GM12872 (cell line): ENCODE data around the gene C11orf24.
A peak's percentile ranks its signal among the peaks of the same experiment; 100 is the strongest.

Source experiments
- TF ChIP-seq, protein P1 (sequence below): IDR thresholded peaks from 3 replicates; pipeline ENCODE4 v1.5.1; 2011; ENCODE audit warnings: low read depth, mild to moderate bottlenecking, low read length, moderate library complexity; ENCODE audit not compliant: insufficient read depth

The C11orf24 gene

DNA sequence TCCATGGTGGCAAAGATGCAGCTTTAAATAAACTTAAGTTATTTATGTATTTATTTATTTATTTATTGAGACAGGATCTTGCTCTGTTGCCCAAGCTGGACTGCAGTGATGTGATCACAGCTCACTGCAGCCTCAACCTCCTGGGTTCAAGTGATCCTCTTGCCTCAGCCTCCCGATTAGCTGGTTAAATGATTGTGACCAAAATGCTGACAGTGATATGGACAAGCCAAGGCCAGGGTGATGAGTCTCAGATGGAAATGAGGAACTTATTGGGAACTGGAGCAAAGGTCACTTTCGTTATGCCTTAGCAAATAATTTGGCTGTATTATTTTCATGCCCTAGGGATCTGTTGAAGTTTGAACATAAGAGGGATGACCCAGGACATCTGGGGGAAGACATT lies 31.3 kb upstream of the C11orf24 start:
- TF ChIP-seq, protein P1, sequence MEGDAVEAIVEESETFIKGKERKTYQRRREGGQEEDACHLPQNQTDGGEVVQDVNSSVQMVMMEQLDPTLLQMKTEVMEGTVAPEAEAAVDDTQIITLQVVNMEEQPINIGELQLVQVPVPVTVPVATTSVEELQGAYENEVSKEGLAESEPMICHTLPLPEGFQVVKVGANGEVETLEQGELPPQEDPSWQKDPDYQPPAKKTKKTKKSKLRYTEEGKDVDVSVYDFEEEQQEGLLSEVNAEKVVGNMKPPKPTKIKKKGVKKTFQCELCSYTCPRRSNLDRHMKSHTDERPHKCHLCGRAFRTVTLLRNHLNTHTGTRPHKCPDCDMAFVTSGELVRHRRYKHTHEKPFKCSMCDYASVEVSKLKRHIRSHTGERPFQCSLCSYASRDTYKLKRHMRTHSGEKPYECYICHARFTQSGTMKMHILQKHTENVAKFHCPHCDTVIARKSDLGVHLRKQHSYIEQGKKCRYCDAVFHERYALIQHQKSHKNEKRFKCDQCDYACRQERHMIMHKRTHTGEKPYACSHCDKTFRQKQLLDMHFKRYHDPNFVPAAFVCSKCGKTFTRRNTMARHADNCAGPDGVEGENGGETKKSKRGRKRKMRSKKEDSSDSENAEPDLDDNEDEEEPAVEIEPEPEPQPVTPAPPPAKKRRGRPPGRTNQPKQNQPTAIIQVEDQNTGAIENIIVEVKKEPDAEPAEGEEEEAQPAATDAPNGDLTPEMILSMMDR = no peak

DNA sequence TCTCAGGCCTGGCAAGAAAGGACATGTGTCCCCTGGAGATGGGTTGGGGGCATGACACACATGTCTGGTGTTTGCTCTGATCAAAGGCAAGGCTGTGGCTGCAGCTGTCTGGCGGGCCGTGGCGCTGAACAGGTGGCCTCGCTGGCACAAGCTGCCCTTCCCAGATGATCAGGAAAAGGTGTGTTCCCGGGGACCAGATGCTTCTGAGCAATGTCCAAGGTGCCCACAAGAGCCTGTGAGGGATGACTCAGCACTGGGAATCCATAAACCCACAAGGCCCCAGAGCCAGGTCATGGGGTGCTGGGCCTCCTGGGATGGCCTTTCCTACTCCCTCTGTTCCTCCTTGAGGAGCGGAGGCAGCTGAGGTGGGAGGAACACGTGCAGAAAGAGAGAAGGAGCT lies 30.9 kb upstream of the C11orf24 start:
- TF ChIP-seq, protein P1 = no peak

DNA sequence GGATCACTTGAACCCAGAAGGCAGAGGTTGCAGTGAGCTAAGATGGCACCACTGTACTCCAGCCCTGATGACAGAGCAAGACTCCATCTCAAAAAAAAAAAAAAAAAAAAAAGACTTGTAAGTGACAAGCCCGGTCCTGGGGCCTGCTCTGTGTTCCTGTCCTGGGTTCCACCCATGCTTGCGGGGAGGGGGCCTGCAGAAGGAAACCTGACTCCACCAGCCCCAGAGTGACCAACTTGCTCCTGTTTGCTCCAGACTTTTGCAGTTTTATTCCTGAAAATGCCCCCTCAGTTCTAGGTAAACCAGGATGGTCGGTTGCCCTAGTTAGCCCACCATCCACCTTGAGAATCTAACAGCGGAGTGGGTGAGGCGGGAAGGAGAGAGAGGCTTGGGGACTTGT lies 30.5 kb upstream of the C11orf24 start:
- TF ChIP-seq, protein P1 = no peak

DNA sequence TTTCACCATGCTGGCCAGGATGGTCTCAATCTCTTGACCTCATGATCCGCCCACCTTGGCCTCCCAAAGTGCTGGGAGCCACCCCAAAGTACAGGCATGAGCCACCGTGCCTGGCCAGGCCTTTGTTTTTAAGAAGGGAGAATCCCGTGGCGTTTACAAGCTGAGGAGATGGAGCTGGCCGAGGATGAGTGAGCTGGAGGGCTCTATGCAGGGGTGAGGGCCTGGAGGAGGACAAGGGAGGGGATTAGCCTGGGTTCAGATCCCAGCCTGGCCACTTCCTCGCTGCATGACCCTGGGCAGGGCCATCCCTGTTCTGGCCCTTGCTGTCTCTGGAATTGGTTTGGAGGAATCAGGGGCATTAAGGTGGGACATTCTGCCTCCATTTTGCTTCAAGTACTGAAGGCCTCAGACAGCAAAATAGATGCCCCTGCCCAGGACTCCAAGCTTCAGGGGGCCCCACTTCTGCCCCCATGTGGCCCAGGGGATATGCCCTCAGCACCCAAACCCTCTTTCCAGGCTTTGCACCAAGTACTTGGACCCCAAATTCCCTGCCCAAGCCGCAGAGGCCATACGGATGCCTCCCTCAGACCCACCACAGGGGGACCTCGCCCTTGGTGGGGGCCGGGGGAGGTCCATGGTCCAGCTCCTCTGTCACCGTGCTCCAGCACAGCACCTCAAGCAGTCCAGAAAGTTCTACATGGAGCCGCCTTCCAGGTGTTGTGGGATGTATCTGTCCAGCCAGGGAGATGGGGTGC lies 28.5 kb upstream of the C11orf24 start:
- TF ChIP-seq, protein P1 = 0 out of 3 replicates have a peak, but pooled peaks have one; percentile 12

DNA sequence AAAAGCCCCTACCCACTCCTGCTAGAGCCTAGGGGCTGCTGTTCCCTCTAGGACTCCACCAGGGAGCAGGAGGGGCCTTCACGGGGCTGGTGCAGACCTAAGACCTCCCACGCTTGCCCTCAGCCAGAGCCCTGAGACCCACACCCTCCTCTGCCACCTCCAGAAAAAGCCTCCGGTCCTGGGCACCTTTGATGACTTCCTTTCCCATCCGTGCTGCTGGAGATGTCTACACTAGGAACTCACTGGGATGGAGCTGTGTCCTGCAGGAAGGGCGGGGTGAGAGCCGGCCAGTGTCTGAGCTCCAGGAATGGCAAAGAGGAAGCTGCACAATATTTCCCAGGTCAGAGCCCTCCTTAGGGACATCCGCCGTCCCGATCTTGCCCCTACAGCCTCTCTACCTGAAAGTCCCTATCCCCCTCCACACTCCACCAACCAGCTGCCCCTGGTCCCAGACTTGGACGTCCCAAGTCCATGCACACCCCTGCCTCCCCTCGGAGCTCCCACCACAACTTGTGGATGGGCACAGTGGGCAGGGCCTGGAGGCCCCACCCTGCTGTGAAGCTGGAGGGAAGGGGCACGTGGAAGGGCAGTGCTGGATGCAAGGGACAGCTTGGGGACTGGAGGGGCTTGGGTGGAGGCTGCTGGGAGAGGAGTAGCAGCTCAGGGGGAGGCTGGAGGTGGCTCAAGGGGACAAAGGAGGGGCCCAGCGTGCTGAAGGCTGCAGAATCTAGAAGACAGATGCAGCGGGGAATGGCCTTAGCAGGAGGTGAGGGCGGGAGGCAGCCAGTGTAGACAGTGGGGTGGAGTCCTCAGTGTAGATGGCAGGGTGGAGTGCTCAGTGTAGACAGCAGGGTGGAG lies 27.1 kb upstream of the C11orf24 start:
- TF ChIP-seq, protein P1 = no peak

DNA sequence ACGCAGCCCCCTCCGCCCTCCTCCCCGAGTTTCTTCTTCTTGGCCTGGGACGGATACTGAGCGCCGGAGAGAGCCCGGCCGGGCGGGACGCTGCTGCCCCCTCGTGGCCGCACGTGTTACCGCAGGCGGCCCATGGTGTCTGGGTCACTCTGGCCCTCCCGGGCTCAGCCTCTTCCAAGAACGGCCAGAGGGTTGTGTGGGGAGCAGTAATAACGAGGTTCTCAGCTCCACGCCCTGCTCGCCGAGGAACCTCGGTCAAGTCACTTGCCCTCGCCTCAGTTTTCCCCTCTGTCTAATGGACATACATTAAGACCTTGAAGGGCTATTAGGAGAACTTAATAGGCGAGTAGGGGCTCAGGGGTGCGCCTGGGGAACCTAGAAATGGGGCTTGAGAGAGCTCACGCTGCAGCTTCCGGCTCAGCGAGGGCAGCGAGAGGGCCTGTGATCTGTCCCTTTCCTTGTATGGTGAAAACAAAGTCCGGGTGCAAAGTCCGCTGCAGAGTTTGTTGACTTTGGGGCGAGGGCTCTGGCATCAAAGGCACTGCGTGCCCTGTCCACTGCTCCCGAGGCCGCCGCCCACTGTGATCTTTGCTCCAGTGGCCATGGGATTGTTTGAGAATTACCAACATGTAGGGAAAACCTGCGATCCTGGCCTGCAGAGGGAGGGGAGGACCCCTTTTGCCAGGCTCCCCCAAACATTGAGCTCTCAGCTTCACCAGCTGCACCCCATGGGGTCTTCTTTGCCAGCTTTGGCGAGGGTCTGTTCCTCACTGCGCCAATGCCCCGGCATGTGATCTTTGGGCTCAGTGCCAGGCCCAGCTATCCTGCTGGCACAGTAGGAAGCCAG lies 26.3 kb upstream of the C11orf24 start:
- TF ChIP-seq, protein P1 = peak; percentile 93

DNA sequence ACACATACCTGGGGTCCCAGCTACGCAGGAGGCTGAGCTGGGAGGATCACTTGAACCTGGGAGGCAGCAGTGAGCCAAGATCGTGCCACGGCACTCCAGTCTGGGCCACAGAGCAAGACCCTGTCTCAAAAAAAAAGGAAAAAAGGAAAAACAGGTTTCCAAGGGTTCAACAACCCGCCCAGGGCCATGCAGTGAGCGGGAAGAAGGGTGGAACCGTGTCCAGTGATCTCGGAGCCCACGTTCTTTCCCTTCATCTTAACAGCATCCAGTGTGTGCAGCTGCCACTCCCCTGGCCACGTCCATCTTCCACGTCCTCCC lies 25.7 kb upstream of the C11orf24 start:
- TF ChIP-seq, protein P1 = no peak
